ENCODE measurements around the gene STXBP6. TPM values are rescaled to one million over a fixed set of nuclear protein-coding genes. Genes with fewer than 3 reads are reported as not detected.

The STXBP6 gene
- total and polyA plus RNA-seq, 2 of the 13 experiments (the other 11 are each of a cell fraction or from before 2014, with no cell fraction given), result 35.3 to 42.8 TPM

GRCh38 chr14:24935796-24936195 is 114.2 kb downstream of the STXBP6 start (continued):
- TF ChIP-seq HOMEZ (CRISPR knock-in tag; IDR thresholded peaks at IDR 0.05; ENCODE audit: low read depth), result 0 out of 2 replicates have a peak, but pooled peaks have one; percentile 29

GRCh38 chr14:24928386-24928900 is 121.5 kb downstream of the STXBP6 start:
- Histone ChIP-seq H3K27me3 (ENCODE audit: control insufficient read depth in 1 of 2, insufficient read depth in 2 of 2, low read length in 2 of 2) (no peaks in the 10 kb centered on the region), H3K4me3 (replicated peaks in 1 of 3; ENCODE audit: insufficient read depth in 1 of 3, low read depth in 2 of 3, low read length in 3 of 3) (no peak overlapping the region), H3K36me3 (replicated peaks in 1 of 2; ENCODE audit: control insufficient read depth in 1 of 2, insufficient read depth in 2 of 2, low read length in 2 of 2) (no peaks in the 10 kb centered on the region), H2AFZ (ENCODE audit: low read length) (no peak overlapping the region), H3K9me3 (ENCODE audit: low read length) (no peaks in the 10 kb centered on the region), H3K9ac (ENCODE audit: insufficient read depth, low read depth, low read length) (no peak overlapping the region), H3K27ac (ENCODE audit: extremely low read length, insufficient read depth, low read length) (no peak overlapping the region), H4K20me1 (ENCODE audit: insufficient read depth, low read length) (no peaks in the 10 kb centered on the region), H3K79me2 (ENCODE audit: insufficient read depth, low read length) (no peaks in the 10 kb centered on the region), H3K4me1 (ENCODE audit: insufficient read depth, low read length) (peaks cover 5% of the 10 kb centered on the region; the same call in 1 of the 2 replicates), H3K4me2 (ENCODE audit: low read depth, low read length) (no peak overlapping the region)
- ChIA-PET POLR2A (interaction anchor here (1.0 kb wide), 1 partner anchor 110 kb away, joined by 3 read pairs; no protein-coding TSS in a partner anchor), CTCF (ENCODE audit: low intra/inter-chr PET ratio, low total read pairs) (no interaction called here)
- ATAC-seq, result no peak
- in situ Hi-C loops (cut with HindIII; ENCODE audit: extremely low pct_ligation_motif_present, low pct_unique_long_range_greater_than_20kb) (no loop called here), intact Hi-C loops (cut with micrococcal nuclease; ENCODE audit: unreplicated experiment) (no loop called here)
- no peak for FAIRE-seq
- DNase-seq (ENCODE audit: low spot score), result no peak
- WGBS (ENCODE audit: low lambda C conversion rate), result 72% methylated on average over 1 of the region's 1 CpG
- no peak for TF ChIP-seq ZIK1 (CRISPR knock-in tag; IDR thresholded peaks at IDR 0.05; ENCODE audit: borderline replicate concordance, low read depth)
- no peak for TF ChIP-seq SRSF1 (optimal IDR thresholded peaks at IDR 0.05; ENCODE audit: low read depth, low read length)
- no peak for TF ChIP-seq ZNF619 (CRISPR knock-in tag; IDR thresholded peaks at IDR 0.05)
- no peak for TF ChIP-seq IRF1 (CRISPR knock-in tag; IDR thresholded peaks at IDR 0.05; ENCODE audit: low read depth)
- TF ChIP-seq LBX2 (CRISPR knock-in tag; IDR thresholded peaks at IDR 0.05; ENCODE audit: borderline replicate concordance), result no peak
- BruUV-seq (replicated peaks), result no TSS peak

All from HepG2 (cell line).